Heart right ventricle (tissue), 16 donors: ENCODE results near the gene YEATS2. TPM values are rescaled to one million over a fixed set of nuclear protein-coding genes. Genes with fewer than 3 reads are reported as not detected.
"Not testable (repeated sequence)": the region's sequence is repeated elsewhere in the genome, so short reads cannot be mapped to it uniquely, and the experiment has no call there.

Experiments used
- ATAC-seq, 8 donors: fragments of 200-7000 bp; cut with Tn5 transposase; one replicate each; pipeline ENCODE4 v1.9.1; 2020; ENCODE audit warnings: mild to moderate bottlenecking in 8 of 8, moderate library complexity in 8 of 8, moderate number of reproducible peaks in 1 of 8
- DNase-seq, 2 donors: peaks; one replicate each; pipeline ENCODE4 v3.0.0-alpha.2; 2020
- H3K27ac ChIP-seq, 10 donors: fragments of 200-600 bp; sonication (generic) in 2 of 10; one replicate each; pipeline versions ENCODE4 v1.5.0 to v1.8.0; 2020 to 2022; ENCODE audit warnings: mild to moderate bottlenecking in 3 of 10
- H3K27me3 ChIP-seq, 7 donors: fragments of 200-600 bp; one replicate each; pipeline ENCODE4 v1.8.0; 2021 to 2022; ENCODE audit warnings: mild to moderate bottlenecking in 2 of 7
- H3K36me3 ChIP-seq, 9 donors: fragments of 200-600 bp; sonication (generic) in 1 of 9; one replicate each; pipeline versions ENCODE4 v1.5.0 to v1.8.0; 2020 to 2022; ENCODE audit warnings: mild to moderate bottlenecking in 2 of 9
- H3K4me1 ChIP-seq, 9 donors: fragments of 200-600 bp; sonication (generic) in 1 of 9; one replicate each; pipeline versions ENCODE4 v1.5.0 to v1.8.0; 2020 to 2022; ENCODE audit warnings: mild to moderate bottlenecking in 4 of 9
- H3K4me3 ChIP-seq, 10 donors: fragments of 200-600 bp; sonication (generic) in 2 of 10; one replicate each; pipeline versions ENCODE4 v1.5.0 to v1.8.0; 2020 to 2022; ENCODE audit warnings: mild to moderate bottlenecking in 7 of 10, moderate library complexity in 2 of 10
- H3K9me3 ChIP-seq, 11 donors: fragments of 200-600 bp in 10 of 11; sonication (generic) in 2 of 11; one replicate each; pipeline versions ENCODE4 v1.5.0 to v1.8.0; 2013 to 2022; ENCODE audit warnings: mild to moderate bottlenecking in 2 of 11, control low read depth in 1 of 11, moderate library complexity in 1 of 11
- WGBS, 2 donors: extraction: QIAGEN DNeasy Blood & Tissue Kit; methylation state at CpG; one replicate each; pipeline ENCODE4 v1.1.7; 2013; ENCODE audit warnings: inconsistent platforms in 1 of 2; 5-methylcytosine and 5-hydroxymethylcytosine counted together
- intact Hi-C, 10 donors: fragments of 100-400 bp; cut with DNase I; formaldehyde crosslinking; loops; one replicate each; pipeline versions ENCODE4 v1.11.1 to v1.14.2; 2022
- polyA plus RNA-seq, 2 donors: library from polyadenylated mRNA; stranded (reverse); fragments of 200-250 nt; gene quantifications; one replicate each; pipeline ENCODE4 v1.2.3, GENCODE V29; 2013
- total RNA-seq, 10 donors: library from RNA; stranded (reverse); fragmentation: NEBNext Ultra II Directional in 3 of 10; extraction: Animal tissue kit (Norgen Biotek cat#: 25700) in 3 of 10; gene quantifications; one replicate each; pipeline versions ENCODE4 v1.2.1 to v1.2.4, GENCODE V29; 2021 to 2023
- TF ChIP-seq, protein P1 (sequence below), 9 donors: fragments of 200-600 bp; sonication (generic) in 2 of 9; IDR thresholded peaks; one replicate each; pipeline versions ENCODE4 v1.5.0 to v1.8.0; 2021 to 2022; ENCODE audit warnings: antibody characterized with exemption in 9 of 9, mild to moderate bottlenecking in 5 of 9, moderate library complexity in 1 of 9
- donor health status: Arrhythmogenic right ventricular cardiomyopathy.
- donor health status: ischemic (EF 13 %, LVEDD 7.1; RV severe dilation, severe dysfunction).
- donor health status: healthy with polysubstance abuse.
- donor health status: DM: no; HTN: yes; CAD: no.
- donor health status: DM: no; HTN: no; CAD: no.
- donor health status: ischemic (EF 25% LVEDD 6.9; RV normal size, moderate dysfunction).
- donor health status: ischemic (EF 25% LVEDD 5.7; RV mildly dilated, moderate dysfunction).
- donor health status: healthy.
- donor health status: DM: yes; HTN: yes; CAD: no.
- donor health status: Ischemic cardiomyopathy.
- donor health status: ischemic (EF 35%, LVEDD 5.7; RV mildly dilated, moderate dysfunction).
- donor health status: nonischemic (EF 11% LVEDD 7.7; RV severe dilation, severe dysfunction).
- donor health status: DM: yes; HTN: yes; CAD: no.
- donor health status: PGD.
- donor health status: ischemic (EF 29% LVEDD 5.4; RV normal size, mild dysfunction).
- donor health status: nonischemic (EF 23%, LVEDD 6.1; RV moderate dilation, normal function).

The YEATS2 gene
- total and polyA plus RNA-seq, 12 donors, result 4.6 to 22.2 (median 10.1) TPM

GRCh38 chr3:183768114-183768513, 70.5 kb downstream of the YEATS2 start:
- no peak overlapping the region for H3K27ac ChIP-seq
- DNase-seq (no peak), ATAC-seq (no peak)
- H3K9me3 ChIP-seq, result no peaks in the 10 kb centered on the region
- intact Hi-C loops, result loop anchor here in 9 of 10 donors (2.0 to 10.0 kb wide), 7 partner anchors 63 to 583 kb away; no protein-coding TSS in a partner anchor
- no peaks in the 10 kb centered on the region for H3K27me3 ChIP-seq
- TF ChIP-seq, protein P1, sequence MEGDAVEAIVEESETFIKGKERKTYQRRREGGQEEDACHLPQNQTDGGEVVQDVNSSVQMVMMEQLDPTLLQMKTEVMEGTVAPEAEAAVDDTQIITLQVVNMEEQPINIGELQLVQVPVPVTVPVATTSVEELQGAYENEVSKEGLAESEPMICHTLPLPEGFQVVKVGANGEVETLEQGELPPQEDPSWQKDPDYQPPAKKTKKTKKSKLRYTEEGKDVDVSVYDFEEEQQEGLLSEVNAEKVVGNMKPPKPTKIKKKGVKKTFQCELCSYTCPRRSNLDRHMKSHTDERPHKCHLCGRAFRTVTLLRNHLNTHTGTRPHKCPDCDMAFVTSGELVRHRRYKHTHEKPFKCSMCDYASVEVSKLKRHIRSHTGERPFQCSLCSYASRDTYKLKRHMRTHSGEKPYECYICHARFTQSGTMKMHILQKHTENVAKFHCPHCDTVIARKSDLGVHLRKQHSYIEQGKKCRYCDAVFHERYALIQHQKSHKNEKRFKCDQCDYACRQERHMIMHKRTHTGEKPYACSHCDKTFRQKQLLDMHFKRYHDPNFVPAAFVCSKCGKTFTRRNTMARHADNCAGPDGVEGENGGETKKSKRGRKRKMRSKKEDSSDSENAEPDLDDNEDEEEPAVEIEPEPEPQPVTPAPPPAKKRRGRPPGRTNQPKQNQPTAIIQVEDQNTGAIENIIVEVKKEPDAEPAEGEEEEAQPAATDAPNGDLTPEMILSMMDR (IDR thresholded peaks at IDR 0.05), result no peak
- H3K4me3 ChIP-seq, result no peak overlapping the region
- peaks cover 0 to 73% (median 0%) of the 10 kb centered on the region in 9 donors for H3K36me3 ChIP-seq
- H3K4me1 ChIP-seq, result peaks cover 0 to 19% (median 7%) of the 10 kb centered on the region in 9 donors
- 89 to 91% methylated on average over 8 of the region's 8 CpGs for WGBS, 2 donors

DNA sequence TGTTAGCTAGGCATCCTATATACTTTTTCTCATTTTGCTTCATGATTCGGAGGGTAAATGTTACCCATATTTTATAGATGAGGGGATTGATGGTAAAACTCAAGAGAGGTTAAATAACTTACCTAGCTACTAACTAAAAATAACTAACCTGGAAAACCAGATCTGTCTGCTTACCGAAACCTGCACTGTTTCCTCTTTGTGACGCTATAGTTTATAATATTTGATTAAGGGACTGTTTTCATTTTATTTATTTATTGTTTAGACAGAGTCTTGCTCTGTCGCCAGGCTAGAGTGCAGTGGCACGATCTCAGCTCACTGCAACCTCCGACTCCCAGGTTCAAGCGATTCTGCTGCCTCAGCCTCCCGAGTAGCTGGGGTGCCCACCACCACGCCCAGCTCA, 71.9 kb downstream of the YEATS2 start:
- H3K27me3 ChIP-seq, result no peaks in the 10 kb centered on the region
- TF ChIP-seq, protein P1 (IDR thresholded peaks at IDR 0.05), result no peak
- H3K36me3 ChIP-seq, result peaks cover 0 to 73% (median 12%) of the 10 kb centered on the region in 9 donors
- ATAC-seq, result no peak
- H3K4me1 ChIP-seq, result peaks cover 0 to 19% (median 7%) of the 10 kb centered on the region in 9 donors
- 98 to 99% methylated on average over 9 of the region's 9 CpGs for WGBS, 2 donors
- no peaks in the 10 kb centered on the region for H3K9me3 ChIP-seq
- no peak overlapping the region for H3K27ac ChIP-seq
- no peak for DNase-seq
- H3K4me3 ChIP-seq, result no peak overlapping the region
- intact Hi-C loops, result loop anchor here in 9 of 10 donors (2.0 to 10.0 kb wide), 7 partner anchors 65 to 585 kb away; no protein-coding TSS in a partner anchor

DNA sequence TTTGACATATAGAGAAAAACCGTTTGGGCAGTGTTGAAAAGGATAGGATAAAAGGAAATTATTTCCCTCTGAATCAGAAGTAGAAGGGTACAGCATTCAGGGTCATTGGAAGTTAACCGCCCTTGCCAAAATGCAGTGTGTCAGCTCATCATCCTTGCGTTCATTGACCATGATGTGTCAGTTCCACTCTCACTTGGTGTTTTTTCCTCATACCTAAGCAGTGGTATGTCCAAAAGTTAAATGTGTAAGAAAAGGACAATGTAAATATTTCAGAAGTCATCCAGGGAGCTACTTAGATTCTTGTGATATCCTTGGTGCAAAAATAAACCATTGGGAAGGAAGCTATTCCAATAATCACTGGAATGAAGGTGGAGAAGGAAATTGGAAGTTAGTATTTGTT, 77.0 kb downstream of the YEATS2 start:
- Histone ChIP-seq H3K9me3 (no peaks in the 10 kb centered on the region), H3K27ac (no peak overlapping the region), H3K27me3 (no peaks in the 10 kb centered on the region), H3K4me1 (peaks cover 0 to 13% (median 5%) of the 10 kb centered on the region in 9 donors), H3K36me3 (peaks cover 0 to 98% (median 45%) of the 10 kb centered on the region in 9 donors), H3K4me3 (no peak overlapping the region)
- ATAC-seq, result no peak
- intact Hi-C loops, result no loop called here
- TF ChIP-seq, protein P1 (IDR thresholded peaks at IDR 0.05), result no peak
- no peak for DNase-seq
- 74 to 87% methylated on average over 3 of the region's 3 CpGs for WGBS, 2 donors

DNA sequence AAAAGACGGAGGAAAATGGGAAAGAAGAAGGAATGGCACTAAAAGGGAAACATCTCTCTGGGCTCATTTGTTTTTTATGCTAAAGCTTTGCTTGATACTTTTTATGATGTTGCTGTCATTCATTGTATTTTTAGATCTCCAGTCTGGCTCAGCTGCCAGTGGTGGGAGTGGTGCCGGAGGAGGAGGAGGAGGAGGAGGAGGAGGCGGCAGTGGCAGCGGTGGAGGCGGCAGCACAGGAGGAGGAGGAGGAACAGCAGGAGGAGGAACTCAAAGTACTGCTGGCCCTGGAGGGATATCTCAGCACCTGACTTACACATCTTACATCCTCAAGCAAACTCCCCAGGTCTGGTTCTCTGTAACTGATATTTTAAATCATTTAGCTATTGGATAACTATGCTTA, 78.2 kb downstream of the YEATS2 start:
- intact Hi-C loops, result no loop called here
- peaks cover 0 to 98% (median 45%) of the 10 kb centered on the region in 9 donors for H3K36me3 ChIP-seq
- ATAC-seq, result peak; percentile 55 to 92 (median 83)
- H3K27ac ChIP-seq, result no peak overlapping the region
- H3K4me3 ChIP-seq, result no peak overlapping the region
- TF ChIP-seq, protein P1 (IDR thresholded peaks at IDR 0.05), result no peak
- WGBS, 2 donors, result 40 to 47% methylated on average over 5 of the region's 5 CpGs
- DNase-seq, result peak; percentile 35 to 57
- no peaks in the 10 kb centered on the region for H3K27me3 ChIP-seq
- peaks cover 0 to 20% (median 5%) of the 10 kb centered on the region in 9 donors for H3K4me1 ChIP-seq
- H3K9me3 ChIP-seq, result no peaks in the 10 kb centered on the region

DNA sequence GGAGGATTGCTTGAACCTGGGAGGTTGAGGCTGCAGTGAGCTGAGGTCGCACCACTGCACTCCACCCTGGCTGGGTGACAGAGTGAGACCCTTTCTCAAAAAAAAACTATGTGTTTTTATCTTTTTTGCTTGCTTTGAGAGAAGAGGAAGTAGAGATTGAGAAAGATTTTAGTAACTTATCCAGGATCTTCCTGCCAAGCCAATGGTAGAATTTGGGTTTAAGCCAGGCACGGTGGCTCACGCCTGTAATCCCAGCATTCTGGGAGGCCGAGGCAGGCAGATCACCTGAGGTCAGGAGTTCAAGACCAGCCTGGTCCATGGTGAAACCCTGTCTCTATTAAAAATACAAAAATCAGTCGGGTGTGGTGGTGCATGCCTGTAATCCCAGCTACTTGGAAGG, 78.9 kb downstream of the YEATS2 start:
- peaks cover 0 to 100% (median 48%) of the 10 kb centered on the region in 9 donors for H3K36me3 ChIP-seq
- peaks cover 0 to 20% (median 5%) of the 10 kb centered on the region in 9 donors for H3K4me1 ChIP-seq
- WGBS, 2 donors, result 89 to 90% methylated on average over 5 of the region's 5 CpGs
- H3K27me3 ChIP-seq, H3K27ac ChIP-seq, intact Hi-C loops, H3K9me3 ChIP-seq, H3K4me3 ChIP-seq, DNase-seq, ATAC-seq: not testable (repeated sequence)
